MM.1S (cell line): ENCODE measurements around the gene IMMP2L.

Experiments
- EZH2 ChIP-seq: fragments of 300-600 bp; sonication (generic); optimal IDR thresholded peaks from 2 replicates; pipeline ENCODE3; 2017; ENCODE audit warnings: low read depth, mild to moderate bottlenecking, antibody characterized with exemption, low read length, mixed read lengths
- EZH2phosphoT487 ChIP-seq: fragments of 300-600 bp; sonication (generic); IDR thresholded peaks from 2 replicates; pipeline ENCODE4 v1.6.1; 2018; ENCODE audit warnings: antibody characterized with exemption, low read length
- TF ChIP-seq, protein P1 (sequence below): fragments of 300-600 bp; sonication (generic); IDR thresholded peaks from 2 replicates; pipeline ENCODE4 v1.5.1; 2016; ENCODE audit warnings: antibody characterized with exemption, low read length, mixed read lengths

DNA sequence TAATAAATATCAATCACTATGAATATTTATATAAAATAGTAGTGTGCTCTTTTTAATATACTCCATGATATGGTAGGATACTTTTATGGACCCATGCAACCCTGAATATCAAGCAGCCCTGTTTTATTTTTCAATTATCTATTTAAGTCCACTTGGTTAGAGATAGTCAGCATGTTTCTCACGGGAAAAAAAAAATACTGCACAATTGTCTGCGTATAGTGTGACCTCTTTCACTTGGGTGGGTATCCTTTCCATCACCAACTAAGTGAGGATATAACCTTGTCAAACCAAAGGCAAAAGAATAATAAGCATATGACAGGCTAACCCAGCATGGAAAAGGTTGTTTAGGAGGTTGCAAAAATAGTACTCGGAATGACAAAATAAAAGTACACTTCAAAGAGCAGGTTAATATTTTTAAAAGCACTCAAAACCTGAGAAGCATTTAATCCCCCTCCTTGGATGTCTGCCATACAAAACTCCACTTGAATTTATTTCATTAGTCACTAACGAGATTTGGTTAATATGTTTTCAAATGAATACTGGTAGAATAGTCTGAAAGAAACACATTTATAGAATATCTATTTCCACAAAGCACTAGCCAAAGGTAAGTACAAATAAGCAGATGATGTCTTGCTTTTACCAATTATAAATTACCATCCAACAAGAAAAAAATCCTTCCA is 76.5 kb downstream of the IMMP2L start:
- TF ChIP-seq, protein P1, sequence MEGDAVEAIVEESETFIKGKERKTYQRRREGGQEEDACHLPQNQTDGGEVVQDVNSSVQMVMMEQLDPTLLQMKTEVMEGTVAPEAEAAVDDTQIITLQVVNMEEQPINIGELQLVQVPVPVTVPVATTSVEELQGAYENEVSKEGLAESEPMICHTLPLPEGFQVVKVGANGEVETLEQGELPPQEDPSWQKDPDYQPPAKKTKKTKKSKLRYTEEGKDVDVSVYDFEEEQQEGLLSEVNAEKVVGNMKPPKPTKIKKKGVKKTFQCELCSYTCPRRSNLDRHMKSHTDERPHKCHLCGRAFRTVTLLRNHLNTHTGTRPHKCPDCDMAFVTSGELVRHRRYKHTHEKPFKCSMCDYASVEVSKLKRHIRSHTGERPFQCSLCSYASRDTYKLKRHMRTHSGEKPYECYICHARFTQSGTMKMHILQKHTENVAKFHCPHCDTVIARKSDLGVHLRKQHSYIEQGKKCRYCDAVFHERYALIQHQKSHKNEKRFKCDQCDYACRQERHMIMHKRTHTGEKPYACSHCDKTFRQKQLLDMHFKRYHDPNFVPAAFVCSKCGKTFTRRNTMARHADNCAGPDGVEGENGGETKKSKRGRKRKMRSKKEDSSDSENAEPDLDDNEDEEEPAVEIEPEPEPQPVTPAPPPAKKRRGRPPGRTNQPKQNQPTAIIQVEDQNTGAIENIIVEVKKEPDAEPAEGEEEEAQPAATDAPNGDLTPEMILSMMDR, result no peak
- no peak for TF ChIP-seq EZH2
- TF ChIP-seq EZH2phosphoT487, result no peak
